H9 (cell line): ENCODE data around the gene C1orf185. TPM values are rescaled to one million over a fixed set of nuclear protein-coding genes. Genes with fewer than 3 reads are reported as not detected.
A peak's percentile ranks its signal among the peaks of the same experiment; 100 is the strongest.

Experiments used
- DNase-seq: peaks from one replicate; pipeline ENCODE4 v3.0.0-alpha.2; 2017
- H2AFZ ChIP-seq: one replicate; pipeline ENCODE4 v1.6.1; 2013; ENCODE audit warnings: mild to moderate bottlenecking, low read length, control low read depth, moderate library complexity
- H2AK5ac ChIP-seq: 2 replicates; pipeline ENCODE4 v1.6.1; 2013; ENCODE audit warnings: low read length, control low read depth, mixed read lengths; ENCODE audit not compliant: insufficient read length
- H2BK120ac ChIP-seq: one replicate; pipeline ENCODE4 v1.6.1; 2013; ENCODE audit warnings: low read depth, mild to moderate bottlenecking, low read length, control low read depth, inconsistent platforms; ENCODE audit not compliant: poor library complexity, severe bottlenecking
- H2BK12ac ChIP-seq: 2 replicates; pipeline ENCODE4 v1.6.1; 2013; ENCODE audit warnings: low read length, control low read depth, mixed read lengths, low read depth; ENCODE audit not compliant: insufficient read length
- H2BK15ac ChIP-seq: 2 replicates; pipeline ENCODE4 v1.6.1; 2013; ENCODE audit warnings: low read depth, low read length, control low read depth
- H2BK20ac ChIP-seq: one replicate; pipeline ENCODE4 v1.6.1; 2013; ENCODE audit warnings: low read depth, mild to moderate bottlenecking, low read length, control low read depth, inconsistent platforms; ENCODE audit not compliant: poor library complexity, severe bottlenecking
- H2BK5ac ChIP-seq: 2 replicates; pipeline ENCODE4 v1.6.1; 2013; ENCODE audit warnings: low read length, control low read depth, mixed read lengths; ENCODE audit not compliant: insufficient read length
- H3K14ac ChIP-seq: 2 replicates; pipeline ENCODE4 v1.6.1; 2013; ENCODE audit warnings: low read length, control low read depth; ENCODE audit not compliant: insufficient read depth
- H3K18ac ChIP-seq: 2 replicates; pipeline ENCODE4 v1.6.1; 2013; ENCODE audit warnings: low read depth, mild to moderate bottlenecking, mixed read lengths, low read length, control low read depth; ENCODE audit not compliant: insufficient read length
- H3K23ac ChIP-seq: 2 replicates; pipeline ENCODE4 v1.6.1; 2013; ENCODE audit warnings: low read length, control low read depth, mixed read lengths, low read depth; ENCODE audit not compliant: insufficient read length
- H3K23me2 ChIP-seq: 2 replicates; pipeline ENCODE4 v1.6.1; 2013; ENCODE audit warnings: low read depth, mild to moderate bottlenecking, mixed read lengths, low read length, control low read depth; ENCODE audit not compliant: insufficient read length, poor library complexity, severe bottlenecking
- H3K27ac ChIP-seq: 2 replicates; pipeline ENCODE4 v1.5.1; 2013; ENCODE audit warnings: low read length, control low read depth, mixed read lengths, low read depth; ENCODE audit not compliant: insufficient read length
- H3K27me3 ChIP-seq: 2 replicates; pipeline ENCODE4 v1.6.1; 2013; ENCODE audit warnings: low read length, control low read depth, inconsistent platforms; ENCODE audit not compliant: insufficient read depth
- H3K4ac ChIP-seq: 2 replicates; pipeline ENCODE4 v1.6.1; 2013; ENCODE audit warnings: low read depth, mild to moderate bottlenecking, control low read depth, inconsistent platforms, low read length, moderate library complexity
- H3K4me1 ChIP-seq: 2 replicates; pipeline ENCODE4 v1.6.1; 2013; ENCODE audit warnings: low read length, control low read depth, inconsistent platforms; ENCODE audit not compliant: insufficient read depth
- H3K4me2 ChIP-seq: 2 replicates; pipeline ENCODE4 v1.6.1; 2013; ENCODE audit warnings: low read length, control low read depth, mixed read lengths; ENCODE audit not compliant: insufficient read length, insufficient read depth
- H3K56ac ChIP-seq: 2 replicates; pipeline ENCODE4 v1.6.1; 2013; ENCODE audit warnings: low read depth, mild to moderate bottlenecking, mixed read lengths, low read length, control low read depth; ENCODE audit not compliant: insufficient read length
- H3K79me1 ChIP-seq: 2 replicates; pipeline ENCODE4 v1.6.1; 2013; ENCODE audit warnings: low read depth, mild to moderate bottlenecking, moderate library complexity, low read length, control low read depth, inconsistent platforms; ENCODE audit not compliant: insufficient read depth, poor library complexity, severe bottlenecking
- H3K79me2 ChIP-seq: 2 replicates; pipeline ENCODE4 v1.6.1; 2013; ENCODE audit warnings: low read length, control low read depth, inconsistent platforms; ENCODE audit not compliant: insufficient read depth
- H3K9ac ChIP-seq: 2 replicates; pipeline ENCODE4 v1.6.1; 2013; ENCODE audit warnings: low read length, control low read depth, mixed read lengths; ENCODE audit not compliant: insufficient read length; ENCODE audit errors: extremely low read depth
- H3K9me3 ChIP-seq: one replicate; pipeline ENCODE4 v1.6.1; 2013; ENCODE audit warnings: low read depth, low read length, inconsistent platforms; ENCODE audit not compliant: control insufficient read depth
- H3T11ph ChIP-seq: one replicate; pipeline ENCODE4 v1.6.1; 2013; ENCODE audit warnings: mild to moderate bottlenecking, low read length, control low read depth, inconsistent platforms
- H4K20me1 ChIP-seq: one replicate; pipeline ENCODE4 v1.6.1; 2013; ENCODE audit not compliant: control insufficient read depth, insufficient read length, insufficient read depth
- H4K5ac ChIP-seq: 2 replicates; pipeline ENCODE4 v1.6.1; 2013; ENCODE audit warnings: low read depth, mild to moderate bottlenecking, mixed read lengths, low read length, control low read depth; ENCODE audit not compliant: insufficient read length
- H4K8ac ChIP-seq: replicated peaks from 2 replicates; pipeline ENCODE4 v1.6.1; 2013; ENCODE audit warnings: low read length, control low read depth, mixed read lengths, low read depth; ENCODE audit not compliant: insufficient read length
- H4K91ac ChIP-seq: 2 replicates; pipeline ENCODE4 v1.6.1; 2013; ENCODE audit warnings: low read depth, mild to moderate bottlenecking, moderate library complexity, mixed read lengths, low read length, control low read depth; ENCODE audit not compliant: insufficient read length
- H3K27ac Mint-ChIP-seq, 3 experiments: 2 replicates in 2 of 3; 3 replicates in 1 of 3; pipeline ENCODE4 v1.8.0; 2020 to 2021; ENCODE audit warnings: mixed read lengths in 3 of 3, mild to moderate bottlenecking in 1 of 3, moderate library complexity in 1 of 3
- H3K27me3 Mint-ChIP-seq: 2 replicates; pipeline ENCODE4 v1.8.0; 2021; ENCODE audit warnings: low read depth, mild to moderate bottlenecking, moderate library complexity, mixed read lengths
- H3K36me3 Mint-ChIP-seq, 3 experiments: 2 replicates in 2 of 3; 3 replicates in 1 of 3; pipeline ENCODE4 v1.8.0; 2020 to 2021; ENCODE audit warnings: low read depth in 3 of 3, mixed read lengths in 3 of 3; ENCODE audit not compliant: insufficient read depth in 1 of 3
- H3K4me1 Mint-ChIP-seq, 2 experiments: 2 replicates each; pipeline ENCODE4 v1.8.0; 2020; ENCODE audit warnings: mixed read lengths in 2 of 2
- H3K4me3 Mint-ChIP-seq, 2 experiments: 2 replicates in 1 of 2; 3 replicates in 1 of 2; pipeline ENCODE4 v1.8.0; 2020 to 2021; ENCODE audit warnings: mild to moderate bottlenecking in 2 of 2, mixed read lengths in 2 of 2, moderate library complexity in 1 of 2
- H3K9me3 Mint-ChIP-seq, 2 experiments: 2 replicates in 1 of 2; 3 replicates in 1 of 2; pipeline ENCODE4 v1.8.0; 2020; ENCODE audit warnings: mild to moderate bottlenecking in 2 of 2, mixed read lengths in 2 of 2, moderate library complexity in 1 of 2
- CTCF ChIP-seq: fragments of 200-600 bp; sonication (generic); conservative IDR thresholded peaks from 3 replicates; pipeline ENCODE4 v1.8.0; 2021; ENCODE audit warnings: antibody characterized with exemption, mild to moderate bottlenecking
- WGBS: extraction: QIAGEN DNeasy Blood & Tissue Kit; methylation state at CpG from one replicate; pipeline ENCODE4 v1.1.7; 2013; ENCODE audit warnings: missing lambda C conversion rate, low lambda C conversion rate, mixed read lengths; ENCODE audit not compliant: insufficient read length; ENCODE audit errors: extremely low coverage; 5-methylcytosine and 5-hydroxymethylcytosine counted together
- total RNA-seq: library from RNA; stranded (reverse); gene quantifications from 2 replicates; pipeline ENCODE4 v1.2.1, GENCODE V29; 2021

C1orf185 gene
- total RNA-seq, 1 experiment from 2014 or later: not detected

- H2AFZ ChIP-seq: no peak overlapping the region
- H3K23ac ChIP-seq: no peak overlapping the region
- no peak overlapping the region for H2BK20ac ChIP-seq
- no peaks in the 10 kb centered on the region for H3K23me2 ChIP-seq
- H3K27ac Mint-ChIP-seq: no peak overlapping the region
- no peak overlapping the region for H3K9ac ChIP-seq
- H2AK5ac ChIP-seq: no peak overlapping the region
- peaks cover 7 to 8% of the 10 kb centered on the region in 2 experiments; a peak in 4 of 5 replicates for H3K9me3 Mint-ChIP-seq
- H3K36me3 Mint-ChIP-seq: peaks cover 0 to 6% (median 0%) of the 10 kb centered on the region in 3 experiments; a peak in 2 of 7 replicates
- no peaks in the 10 kb centered on the region for H3K9me3 ChIP-seq
- no CpG with 5 or more reads among the region's 5 CpGs for WGBS
- H3K27me3 ChIP-seq: no peaks in the 10 kb centered on the region
- H2BK12ac ChIP-seq: no peak overlapping the region
- H2BK120ac ChIP-seq: no peak overlapping the region
- no peak overlapping the region for H2BK15ac ChIP-seq
- H4K5ac ChIP-seq: no peak overlapping the region
- no peak overlapping the region for H3K18ac ChIP-seq
- no peak overlapping the region for H3T11ph ChIP-seq
- no peak overlapping the region for H3K4me2 ChIP-seq
- no peak overlapping the region for H2BK5ac ChIP-seq
- peak; percentile 66 for TF ChIP-seq CTCF
- no peaks in the 10 kb centered on the region for H3K4me1 ChIP-seq
- H3K14ac ChIP-seq: no peak overlapping the region
- no peak overlapping the region for H4K8ac ChIP-seq
- peaks cover 2% of the 10 kb centered on the region; the same call in 1 of the 2 replicates for H3K27me3 Mint-ChIP-seq
- H3K4me1 Mint-ChIP-seq: no peaks in the 10 kb centered on the region
- no peak overlapping the region for H3K56ac ChIP-seq
- no peak overlapping the region for H4K91ac ChIP-seq
- DNase-seq: peak; percentile 40
- H4K20me1 ChIP-seq: no peaks in the 10 kb centered on the region
- H3K4me3 Mint-ChIP-seq: no peak overlapping the region
- no peak overlapping the region for H3K27ac ChIP-seq
- no peaks in the 10 kb centered on the region for H3K79me1 ChIP-seq
- no peaks in the 10 kb centered on the region for H3K79me2 ChIP-seq
- no peak overlapping the region for H3K4ac ChIP-seq
These were observed 43.2 kb upstream of the C1orf185 start for GRCh38 chr1:51058858-51059257.
